Activated T-helper 1 cell treated with anti-CD3 and anti-CD28 coated beads, Interleukin-12 subunit alpha, Interleukin-12 subunit beta, Interleukin-2, Interleukin-4 antibody, amounts not matched to agents 30 ng/mL and 10 ng/mL and 1 ng/mL, durations not matched to agents 14 hours and 24 hours and 36 hours (primary cell): ENCODE results near the gene MRPS34. TPM values are rescaled to one million over a fixed set of nuclear protein-coding genes. Genes with fewer than 3 reads are reported as not detected.

Experiments used
- DNase-seq: peaks from one replicate; pipeline ENCODE4 v3.0.0; 2021; ENCODE audit warnings: low spot score
- H3K27ac Mint-ChIP-seq: one replicate; pipeline ENCODE4 v1.8.0; 2021; ENCODE audit warnings: mild to moderate bottlenecking, mixed read lengths
- H3K27me3 Mint-ChIP-seq: one replicate; pipeline ENCODE4 v1.8.0; 2022; ENCODE audit warnings: mild to moderate bottlenecking, moderate library complexity, mixed read lengths; ENCODE audit not compliant: insufficient read depth
- H3K36me3 Mint-ChIP-seq: one replicate; pipeline ENCODE4 v1.8.0; 2021; ENCODE audit warnings: low read depth, mixed read lengths
- H3K4me1 Mint-ChIP-seq: one replicate; pipeline ENCODE4 v1.8.0; 2021; ENCODE audit warnings: low read depth, mixed read lengths
- H3K4me3 Mint-ChIP-seq: one replicate; pipeline ENCODE4 v1.8.0; 2021; ENCODE audit warnings: mild to moderate bottlenecking, moderate library complexity, mixed read lengths
- H3K9me3 Mint-ChIP-seq: one replicate; pipeline ENCODE4 v1.8.0; 2021; ENCODE audit warnings: mixed read lengths
- intact Hi-C: fragments of 100-400 bp; cut with micrococcal nuclease; formaldehyde crosslinking; loops from one replicate; pipeline ENCODE4 v1.15.1; 2024
- total RNA-seq: library from RNA; stranded (reverse); gene quantifications from 2 replicates; pipeline ENCODE4 v1.2.3, GENCODE V29; 2022

The MRPS34 gene
- total RNA-seq, 1 donor from 2014 or later: 209 TPM

DNA sequence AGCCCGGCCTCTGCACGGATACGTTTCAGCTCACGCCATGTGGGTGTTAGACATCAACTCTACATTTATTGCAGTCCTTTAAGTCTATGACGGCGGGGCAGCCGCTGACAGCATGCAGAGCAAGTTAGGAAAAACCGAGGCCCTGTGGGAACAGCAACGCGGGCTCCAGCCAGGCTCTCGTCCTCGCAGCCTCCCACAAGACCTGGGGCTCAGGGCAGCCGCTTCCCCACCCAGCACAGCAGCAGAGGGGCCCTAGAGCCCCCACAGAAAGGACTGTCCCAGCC, 3.7 kb upstream of the MRPS34 start:
- Mint-ChIP-seq H3K4me1 (peaks cover 8% of the 10 kb centered on the region), H3K9me3 (no peaks in the 10 kb centered on the region), H3K36me3 (peaks cover 9% of the 10 kb centered on the region), H3K4me3 (no peak overlapping the region), H3K27ac (no peak overlapping the region), H3K27me3 (no peaks in the 10 kb centered on the region)
- intact Hi-C loops: no loop called here
- no peak for DNase-seq

DNA sequence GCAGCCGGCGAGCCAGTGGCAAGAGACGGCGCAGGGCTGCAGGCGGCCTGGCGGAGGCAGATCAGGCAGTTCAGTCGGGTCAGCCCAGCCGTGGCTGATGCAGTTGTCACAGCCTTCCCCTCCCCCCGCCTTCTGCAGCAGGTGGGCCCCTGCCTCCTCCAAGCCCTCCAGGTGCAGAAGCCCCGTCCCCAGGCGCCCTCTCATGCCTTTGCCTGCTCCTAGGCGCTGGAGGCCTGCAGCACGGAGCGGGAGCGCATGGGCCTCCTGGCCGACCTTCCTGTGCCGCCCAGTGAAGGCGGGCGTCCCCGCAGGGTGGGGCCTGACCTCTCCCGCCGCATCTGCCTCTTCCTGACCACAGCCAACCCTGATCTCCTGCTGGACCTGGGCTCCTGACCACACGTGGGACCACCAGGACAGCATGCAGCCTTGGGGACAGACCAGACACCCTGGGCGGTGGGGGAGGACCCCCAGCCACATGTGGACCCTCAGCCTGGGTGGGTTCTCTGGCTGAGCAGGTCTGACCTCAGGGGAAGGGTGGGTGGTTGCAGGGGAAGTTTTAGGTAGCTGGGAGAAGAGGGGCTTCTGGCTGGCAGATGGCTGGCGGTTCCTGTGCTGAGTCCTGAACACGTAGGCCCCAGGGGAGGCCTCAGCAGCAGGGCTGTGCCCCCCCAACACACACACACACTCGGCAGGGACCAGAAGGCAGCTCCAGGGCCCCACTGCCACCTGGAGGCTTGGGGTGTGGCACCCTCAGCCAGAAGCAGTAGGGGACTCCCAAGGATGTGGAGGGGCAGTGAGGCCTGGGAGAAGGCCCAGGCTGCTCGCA, 3.1 kb upstream of the MRPS34 start:
- Mint-ChIP-seq H3K27me3 (no peaks in the 10 kb centered on the region), H3K36me3 (peaks cover 9% of the 10 kb centered on the region), H3K4me3 (no peak overlapping the region), H3K27ac (no peak overlapping the region), H3K4me1 (peaks cover 8% of the 10 kb centered on the region), H3K9me3 (no peaks in the 10 kb centered on the region)
- DNase-seq: no peak
- intact Hi-C loops: no loop called here

DNA sequence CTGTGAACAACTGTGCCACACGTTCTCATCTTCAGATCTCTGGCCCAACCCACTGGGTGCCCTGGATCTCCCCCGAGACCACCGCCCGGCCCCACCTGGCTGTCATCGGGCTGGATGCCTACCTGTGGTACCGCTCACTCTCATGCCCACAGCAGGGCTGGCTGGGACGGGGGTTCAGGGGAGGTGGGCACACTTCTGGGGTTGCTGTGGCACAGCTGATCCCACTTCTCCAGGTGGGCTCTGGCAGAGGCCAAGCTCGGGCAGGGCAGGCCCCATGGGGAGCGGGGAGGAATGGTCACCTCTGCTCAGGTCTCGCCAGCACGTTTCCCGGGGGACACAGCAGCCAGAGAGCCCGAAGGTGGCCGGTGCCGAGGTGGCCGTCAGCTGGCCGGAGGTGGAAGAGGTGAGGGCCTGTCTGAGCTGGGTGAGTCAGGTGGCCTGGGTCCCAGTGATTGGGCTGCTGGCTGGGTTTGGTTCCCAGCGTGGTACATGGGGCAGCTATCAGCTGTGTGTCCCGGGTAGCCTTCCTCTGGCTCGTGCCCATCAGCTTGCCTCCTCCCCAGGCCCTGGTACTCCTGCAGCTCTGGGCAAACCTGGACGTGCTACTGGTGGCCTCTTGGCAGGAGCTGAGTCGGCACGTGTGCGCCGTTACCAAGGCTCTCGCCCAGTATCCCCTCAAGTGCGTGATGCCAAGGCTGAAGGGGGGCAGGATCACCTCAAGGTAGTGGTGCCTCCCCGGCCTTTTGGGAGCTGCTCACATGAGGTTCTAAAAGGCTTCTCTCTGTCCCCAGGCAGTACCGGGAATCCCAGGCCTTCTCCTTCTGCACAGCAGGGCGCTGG, 2.3 kb upstream of the MRPS34 start:
- Mint-ChIP-seq H3K27me3 (no peaks in the 10 kb centered on the region), H3K36me3 (peaks cover 10% of the 10 kb centered on the region), H3K27ac (no peak overlapping the region), H3K4me3 (peak overlapping the region; percentile 60), H3K9me3 (no peaks in the 10 kb centered on the region), H3K4me1 (peaks cover 8% of the 10 kb centered on the region)
- intact Hi-C loops: no loop called here
- DNase-seq: no peak

DNA sequence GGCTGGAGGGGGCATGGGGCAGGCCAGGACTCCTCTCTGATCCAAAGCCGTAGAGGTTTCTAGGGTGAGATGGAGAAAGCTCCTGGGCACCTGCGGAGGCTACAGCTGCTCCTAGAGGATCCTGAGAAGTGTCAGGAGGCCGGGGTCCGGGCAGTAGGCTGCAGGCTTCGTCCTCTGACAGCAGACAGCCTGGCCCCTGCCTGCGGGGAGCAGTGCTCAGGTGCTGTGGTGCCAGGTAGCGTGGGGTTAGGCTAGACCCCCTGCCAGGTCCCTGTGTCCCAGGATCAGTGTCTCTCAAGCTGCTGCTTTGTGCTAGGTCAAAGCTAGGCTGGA, 1.5 kb upstream of the MRPS34 start:
- intact Hi-C loops: loop anchor here (5.0 kb wide), 1 partner anchor 67 kb away; the partner anchor contains the start of gene MAPK8IP3
- Mint-ChIP-seq H3K4me1 (peaks cover 8% of the 10 kb centered on the region), H3K4me3 (peak overlapping the region; percentile 100), H3K27ac (no peak overlapping the region), H3K9me3 (no peaks in the 10 kb centered on the region), H3K27me3 (no peaks in the 10 kb centered on the region), H3K36me3 (peaks cover 12% of the 10 kb centered on the region)
- DNase-seq: no peak

DNA sequence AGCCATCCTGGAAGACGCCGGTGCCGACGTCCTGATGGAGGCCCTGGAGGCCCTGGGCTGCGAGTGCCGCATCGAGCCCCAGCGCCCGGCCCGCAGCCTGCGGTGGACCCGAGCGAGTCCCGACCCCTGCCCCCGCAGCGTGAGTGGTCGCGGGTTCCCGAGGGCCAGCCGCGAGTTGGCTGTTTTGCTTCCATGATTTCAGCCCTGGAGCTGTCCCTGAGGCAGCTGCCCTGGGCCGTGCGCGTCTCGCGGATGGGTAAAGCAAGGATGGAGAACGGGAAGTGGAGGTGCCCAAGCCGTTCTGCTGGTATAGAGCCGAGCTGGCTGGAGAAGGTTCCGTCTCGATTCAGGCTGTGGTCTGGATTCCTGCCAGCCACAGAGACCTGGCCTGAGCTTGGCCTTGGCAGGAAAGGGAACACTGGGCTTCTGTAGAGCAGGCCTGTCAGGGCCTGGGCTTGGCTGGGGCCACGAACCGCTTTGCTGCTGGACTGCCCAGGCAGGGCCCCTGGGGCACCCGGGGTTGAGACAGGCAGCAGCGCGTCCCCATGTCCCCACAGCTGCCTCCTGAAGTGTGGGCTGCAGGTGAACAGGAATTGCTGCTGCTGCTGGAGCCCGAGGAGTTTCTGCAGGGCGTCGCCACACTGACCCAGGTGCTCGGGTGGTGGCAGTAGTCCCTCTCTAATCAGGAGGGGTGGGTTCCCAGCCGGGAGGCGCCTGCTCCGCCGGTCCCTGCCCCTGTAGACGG, 941 bp upstream of the MRPS34 start:
- H3K36me3 Mint-ChIP-seq: peaks cover 12% of the 10 kb centered on the region
- H3K4me3 Mint-ChIP-seq: peak overlapping the region; percentile 100
- H3K9me3 Mint-ChIP-seq: no peaks in the 10 kb centered on the region
- H3K27ac Mint-ChIP-seq: peak overlapping the region; percentile 52
- intact Hi-C loops: loop anchor here (1.0 to 5.0 kb wide), 6 partner anchors 8 to 169 kb away; partner anchors contain the start of genes CRAMP1, HAGH, IFT140 and JPT2
- peaks cover 8% of the 10 kb centered on the region for H3K4me1 Mint-ChIP-seq
- DNase-seq: peak; percentile 24
- H3K27me3 Mint-ChIP-seq: no peaks in the 10 kb centered on the region

DNA sequence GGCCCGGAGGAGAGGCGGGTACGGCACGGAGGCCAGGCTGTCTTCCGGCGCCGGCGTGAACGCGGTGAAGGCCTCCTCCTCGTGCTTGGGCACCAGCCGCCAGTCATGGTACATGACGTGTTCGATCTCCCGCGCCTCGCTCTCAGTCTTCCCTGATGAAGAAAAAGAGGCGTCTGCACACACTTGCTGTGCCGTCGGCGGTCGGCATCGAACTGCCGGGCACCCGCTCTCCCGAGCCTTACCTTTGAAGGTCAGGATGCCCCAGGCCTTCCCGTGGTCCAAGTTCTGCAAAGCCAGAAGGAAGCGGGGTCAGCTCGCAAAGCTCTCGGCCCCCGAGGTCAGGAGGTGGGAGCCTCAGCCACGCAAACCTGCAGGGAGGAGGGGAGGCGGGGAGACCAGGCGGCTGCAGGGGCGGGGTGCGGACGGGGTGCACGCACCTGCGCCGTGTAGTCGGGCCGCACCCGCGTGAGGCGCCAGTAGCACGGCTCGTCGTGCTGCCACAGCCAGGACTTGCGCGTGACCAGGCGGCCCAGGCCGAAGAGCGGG, 499 bp downstream of the MRPS34 start, which contains the start of gene EME2:
Gene EME2, plus strand, starts transcription at position 449 of the 546 bp plus-strand sequence. CDS start 418 bp downstream, outside the sequence.
- H3K27ac Mint-ChIP-seq: peak within 1 kb of the TSS; percentile 98
- H3K4me3 Mint-ChIP-seq: peak within 1 kb of the TSS; percentile 100
- DNase-seq: peak; percentile 46

DNA sequence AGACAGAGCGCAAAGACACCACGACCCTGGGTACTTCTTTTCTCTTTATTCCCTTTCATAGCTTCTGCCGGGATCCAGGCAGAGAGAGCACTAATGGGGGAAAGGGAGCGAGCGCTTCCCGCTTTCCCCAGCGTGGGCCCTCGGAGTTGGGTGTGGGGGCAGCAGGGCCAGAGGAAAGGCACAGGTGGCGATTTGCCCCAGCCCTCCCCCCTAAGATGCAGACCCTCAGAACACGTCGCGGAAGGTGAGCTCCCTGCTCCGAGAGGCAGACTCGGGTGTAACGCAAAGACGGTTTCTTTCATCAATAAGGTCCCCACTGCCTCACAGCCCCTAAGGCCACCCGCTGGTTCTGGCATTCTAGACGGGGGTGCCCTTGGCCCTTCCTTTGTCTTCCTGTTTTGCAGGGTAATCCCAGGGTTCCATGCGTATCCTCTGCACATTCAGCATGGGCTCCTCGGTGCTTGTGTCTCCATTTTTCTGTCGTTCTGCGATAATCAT, 1.0 kb downstream of the MRPS34 start:
- H3K9me3 Mint-ChIP-seq: no peaks in the 10 kb centered on the region
- H3K4me1 Mint-ChIP-seq: peaks cover 8% of the 10 kb centered on the region
- peak overlapping the region; percentile 100 for H3K4me3 Mint-ChIP-seq
- no peaks in the 10 kb centered on the region for H3K27me3 Mint-ChIP-seq
- DNase-seq: no peak
- H3K27ac Mint-ChIP-seq: peak overlapping the region; percentile 98
- intact Hi-C loops: loop anchor here (2.0 to 5.0 kb wide), 3 partner anchors 65 to 171 kb away; partner anchors contain the start of genes CRAMP1, IFT140, MAPK8IP3 and MSRB1
- H3K36me3 Mint-ChIP-seq: peaks cover 18% of the 10 kb centered on the region

More for the DNA sequence above, 499 bp downstream of the MRPS34 start, which contains the start of gene EME2:
- Mint-ChIP-seq H3K4me1 (peaks cover 8% of the 10 kb centered on the region), H3K27me3 (no peaks in the 10 kb centered on the region), H3K36me3 (peaks cover 16% of the 10 kb centered on the region), H3K9me3 (no peaks in the 10 kb centered on the region)
- intact Hi-C loops: loop anchor here (2.0 to 5.0 kb wide), 3 partner anchors 65 to 170 kb away; partner anchors contain the start of genes CRAMP1, IFT140, MAPK8IP3 and MSRB1

DNA sequence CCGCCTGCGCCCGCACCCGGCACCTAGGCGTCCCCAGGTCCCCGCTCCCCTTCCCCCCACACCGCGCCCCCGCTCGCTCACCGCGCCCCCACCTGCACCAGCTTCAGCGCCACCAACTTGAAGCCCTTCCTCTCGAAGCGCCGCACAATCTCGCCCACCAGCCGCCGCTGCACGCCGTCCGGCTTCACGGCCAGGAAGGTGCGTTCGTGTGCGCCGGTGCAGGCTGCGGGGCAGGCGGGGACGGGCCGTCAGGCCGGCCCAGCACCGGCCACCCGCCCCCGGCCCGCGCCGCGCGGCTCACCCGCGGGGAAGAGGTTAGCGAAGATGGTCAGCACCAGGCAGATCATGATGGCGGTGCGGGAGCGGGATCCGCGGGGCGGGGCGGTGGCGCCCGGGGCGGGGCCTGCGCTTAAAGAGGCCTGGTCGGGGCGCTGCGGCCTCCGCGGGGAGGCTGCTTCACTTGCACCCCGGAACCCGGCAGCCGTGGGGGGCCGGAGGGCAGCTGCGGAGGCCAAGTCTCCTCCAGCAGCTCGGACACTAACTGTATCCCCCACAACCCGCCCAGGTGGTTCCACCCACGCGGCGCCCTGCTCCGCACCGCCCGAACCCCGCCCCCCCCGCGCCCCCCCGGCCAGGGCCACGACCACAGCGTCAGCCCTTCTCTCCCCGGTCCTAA, 1.6 kb downstream of the MRPS34 start, which contains the start of gene NME3:
Gene NME3, minus strand, starts transcription at position 356 of the 676 bp plus-strand sequence. Its CDS starts 9 bp downstream, at position 347.
- Mint-ChIP-seq H3K36me3 (peaks cover 19% of the 10 kb centered on the region), H3K27me3 (no peaks in the 10 kb centered on the region), H3K4me1 (peaks cover 8% of the 10 kb centered on the region), H3K27ac (peak within 1 kb of the TSS; percentile 98), H3K4me3 (peak within 1 kb of the TSS; percentile 100), H3K9me3 (no peaks in the 10 kb centered on the region)
- DNase-seq: peak; percentile 80
- intact Hi-C loops: loop anchor here (5.0 kb wide), 1 partner anchor 64 kb away; the partner anchor contains the start of gene MAPK8IP3

DNA sequence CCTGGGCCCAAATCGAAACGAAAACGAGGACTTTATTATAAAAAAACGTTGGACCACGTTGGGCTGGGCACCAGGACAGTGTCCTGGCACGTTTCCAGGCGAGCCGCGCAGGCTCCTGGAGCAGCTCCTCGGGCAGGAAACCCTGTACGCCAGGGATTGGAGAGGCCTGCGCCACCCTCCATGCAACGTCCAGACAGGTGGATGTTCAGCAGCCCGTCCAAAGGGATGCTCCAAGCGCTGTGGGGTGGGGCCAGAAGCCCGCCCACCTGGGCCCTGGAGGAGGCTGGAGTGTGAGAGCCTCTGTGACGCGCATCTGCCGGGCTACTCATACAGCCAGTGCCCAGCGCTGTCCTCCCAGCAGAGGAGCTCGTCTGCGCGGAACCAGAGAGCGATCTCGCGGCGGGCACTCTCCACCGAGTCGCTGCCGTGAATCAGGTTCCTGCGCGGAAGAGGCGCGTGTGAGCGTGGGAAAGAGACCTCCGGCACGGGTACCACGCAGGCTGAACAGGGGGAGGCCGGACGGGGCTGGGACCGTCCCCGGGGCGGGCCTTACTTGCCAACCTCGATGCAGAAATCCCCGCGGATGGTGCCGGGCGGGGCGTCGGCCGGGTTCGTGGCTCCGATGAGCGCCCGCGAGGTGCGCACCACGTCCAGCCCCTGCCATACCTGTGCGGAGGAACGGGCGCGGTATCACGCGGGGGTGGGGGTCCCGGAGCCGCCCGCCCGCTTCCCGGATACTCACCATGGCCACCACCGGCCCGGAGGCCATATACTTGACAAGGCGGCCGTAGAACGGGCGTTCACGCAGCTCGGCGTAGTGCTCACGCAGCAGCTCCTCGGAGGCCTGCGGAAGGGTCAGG, 2.4 kb downstream of the MRPS34 start:
- H3K4me1 Mint-ChIP-seq: peaks cover 8% of the 10 kb centered on the region
- no peaks in the 10 kb centered on the region for H3K27me3 Mint-ChIP-seq
- peak; percentile 37 for DNase-seq

DNA sequence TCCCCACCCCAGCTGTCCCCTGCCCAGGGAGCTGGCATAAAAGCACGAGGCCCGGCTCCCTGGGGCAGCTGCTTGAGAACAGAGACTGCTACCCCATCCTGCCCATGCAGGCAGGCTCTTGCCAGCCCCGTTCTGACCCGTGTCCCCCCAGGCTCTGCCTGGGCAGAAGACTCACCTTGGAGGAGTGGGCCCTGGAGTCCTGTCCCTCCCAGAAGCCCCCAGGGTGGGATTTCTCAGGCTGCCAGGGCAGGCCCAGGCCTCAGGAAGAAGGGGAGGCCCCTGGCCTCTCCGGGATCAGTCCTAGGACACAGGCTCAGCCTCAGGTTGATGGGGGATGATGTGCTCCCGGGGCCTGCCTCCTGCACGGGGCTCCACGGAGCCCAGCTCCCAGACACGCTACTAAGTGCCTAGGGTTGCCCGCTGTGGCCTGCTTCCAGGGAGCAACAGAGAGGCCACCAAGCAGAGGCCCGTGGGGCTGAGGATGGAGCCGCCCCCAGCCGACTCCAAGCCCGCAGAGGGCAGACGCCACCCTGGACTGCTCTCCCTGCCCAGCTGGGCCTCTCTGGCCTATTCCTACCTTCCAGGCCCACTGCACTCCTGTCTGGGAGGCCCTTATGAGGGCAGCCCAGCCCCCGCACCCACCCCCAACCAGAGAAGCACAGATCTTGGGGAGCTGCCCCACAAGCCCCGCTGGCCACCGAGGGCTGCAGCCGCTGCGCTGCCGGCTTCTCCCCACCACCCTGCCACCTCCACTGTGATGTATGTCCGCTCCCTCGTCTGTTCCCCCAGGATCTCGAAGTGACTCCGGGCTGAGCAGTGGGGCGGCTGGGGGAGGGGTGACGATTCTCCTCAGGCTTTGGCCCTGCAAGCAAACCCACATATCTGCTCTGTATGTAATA, 3.3 kb downstream of the MRPS34 start:
- intact Hi-C loops: loop anchor here (5.0 kb wide), 1 partner anchor 62 kb away; the partner anchor contains the start of gene MAPK8IP3

More for the DNA sequence above, 2.4 kb downstream of the MRPS34 start:
- intact Hi-C loops: loop anchor here (5.0 kb wide), 1 partner anchor 63 kb away; the partner anchor contains the start of gene MAPK8IP3
- Mint-ChIP-seq H3K4me3 (peak overlapping the region; percentile 100), H3K27ac (peak overlapping the region; percentile 63), H3K9me3 (no peaks in the 10 kb centered on the region), H3K36me3 (peaks cover 19% of the 10 kb centered on the region)

More for the DNA sequence above, 3.3 kb downstream of the MRPS34 start:
- H3K27ac Mint-ChIP-seq: no peak overlapping the region
- no peaks in the 10 kb centered on the region for H3K9me3 Mint-ChIP-seq
- DNase-seq: no peak
- no peaks in the 10 kb centered on the region for H3K27me3 Mint-ChIP-seq
- peak overlapping the region; percentile 100 for H3K4me3 Mint-ChIP-seq
- peaks cover 19% of the 10 kb centered on the region for H3K36me3 Mint-ChIP-seq
- peaks cover 8% of the 10 kb centered on the region for H3K4me1 Mint-ChIP-seq
